Measurements from ENCODE around the gene PERCC1.
"Not testable (repeated sequence)": the region's sequence is repeated elsewhere in the genome, so short reads cannot be mapped to it uniquely, and the experiment has no call there.

PERCC1 gene

DNA sequence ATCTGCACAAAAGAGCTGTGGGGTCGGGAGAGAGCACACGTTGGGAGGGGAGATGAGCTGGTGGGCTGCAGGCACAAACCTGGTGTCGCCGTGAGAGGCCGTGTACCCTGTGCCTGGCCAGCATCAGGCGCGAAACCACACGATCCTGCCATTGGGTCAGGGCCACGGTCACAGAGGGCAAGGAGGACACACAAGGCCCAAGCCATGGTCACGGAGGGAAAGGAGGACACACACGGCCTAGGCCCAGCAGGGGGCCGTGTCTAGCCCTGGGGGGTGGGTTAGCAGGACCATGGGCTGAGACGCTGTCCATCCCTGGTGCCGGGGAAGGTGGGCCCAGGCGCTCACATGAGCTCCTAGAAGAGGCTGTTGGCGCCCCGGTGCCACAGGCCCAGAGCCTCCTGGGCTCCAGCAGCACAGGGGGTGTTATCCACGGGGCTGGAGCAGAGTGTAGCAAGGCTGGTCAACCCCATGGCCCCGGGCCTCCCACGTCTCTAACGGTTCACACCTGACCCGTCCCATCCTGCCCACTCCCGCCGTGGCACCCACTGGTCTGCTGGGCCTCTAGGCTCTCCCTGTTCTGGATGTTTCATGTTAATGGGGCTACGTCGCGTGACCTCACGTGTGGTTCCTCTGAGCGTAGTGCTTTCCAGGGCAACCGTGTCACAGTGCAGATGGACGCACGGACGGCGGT lies 21.0 kb downstream of the PERCC1 start:
- no peak for DNase-seq

DNA sequence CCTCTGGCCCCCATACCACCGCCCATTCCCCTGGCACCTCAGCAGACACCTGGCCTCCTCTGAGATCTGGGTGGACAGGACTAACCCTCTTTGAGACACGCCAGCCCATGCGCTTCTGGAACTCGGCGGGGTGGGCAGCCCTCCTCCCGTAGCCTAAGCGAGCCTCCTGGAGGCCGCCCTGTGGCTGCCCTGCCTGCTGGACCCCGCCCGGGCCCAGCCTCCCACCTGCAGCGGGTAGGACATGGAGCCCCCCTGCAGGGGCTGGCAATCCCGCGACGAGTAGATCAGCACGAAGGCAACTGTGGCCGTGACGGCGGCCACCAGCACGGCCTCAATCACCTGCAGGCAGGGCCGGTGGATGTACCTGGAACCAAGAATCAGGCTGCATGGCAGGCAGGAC lies 21.7 kb downstream of the PERCC1 start:
- no peak for DNase-seq

DNA sequence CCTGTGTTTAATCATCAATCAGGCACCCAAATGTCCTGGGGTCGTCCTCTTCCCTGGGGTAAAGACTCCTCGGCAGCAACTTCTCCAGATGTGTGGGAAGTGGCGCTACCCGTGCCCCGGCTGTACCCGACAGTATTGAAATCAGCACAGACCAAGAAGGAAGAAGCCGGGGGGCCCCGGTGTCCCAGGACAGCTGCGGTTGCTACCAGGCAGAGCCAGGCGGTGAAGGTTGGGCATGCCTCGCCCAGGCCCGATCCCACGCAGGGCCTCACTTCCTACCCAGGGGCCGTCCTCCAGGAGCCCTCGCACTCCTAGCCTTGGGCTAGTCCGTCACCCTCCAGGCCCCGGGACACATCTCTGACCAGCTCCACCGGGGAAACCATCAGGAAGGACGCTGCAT lies 22.4 kb downstream of the PERCC1 start:
- no peak for DNase-seq

- no peak for DNase-seq
Observed at GRCh38 chr16:1454561-1454960, 23.7 kb downstream of the PERCC1 start.

GRCh38 chr16:1455190-1456171 lies 24.6 kb downstream of the PERCC1 start:
- no peak for DNase-seq

DNA sequence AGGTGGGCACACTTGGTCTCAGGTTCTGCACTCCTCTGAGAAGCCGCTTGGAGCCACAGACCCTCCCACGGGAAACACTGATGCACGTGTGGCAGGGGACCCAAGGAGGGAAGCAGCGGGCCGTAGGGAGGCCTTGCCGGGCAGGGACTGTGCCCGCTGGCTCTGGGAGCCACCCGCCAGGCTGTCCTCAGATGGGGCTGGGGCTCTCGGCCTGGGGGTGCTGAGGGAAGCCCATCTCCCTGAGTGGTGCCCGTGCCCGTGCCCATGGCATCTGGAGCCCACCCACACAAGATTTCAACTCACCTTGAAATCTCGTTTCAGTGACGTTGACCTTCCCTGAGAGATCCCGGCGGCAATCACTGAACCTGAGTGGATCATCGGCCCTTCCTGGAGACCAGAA lies 26.1 kb downstream of the PERCC1 start:
- no peak for DNase-seq

DNA sequence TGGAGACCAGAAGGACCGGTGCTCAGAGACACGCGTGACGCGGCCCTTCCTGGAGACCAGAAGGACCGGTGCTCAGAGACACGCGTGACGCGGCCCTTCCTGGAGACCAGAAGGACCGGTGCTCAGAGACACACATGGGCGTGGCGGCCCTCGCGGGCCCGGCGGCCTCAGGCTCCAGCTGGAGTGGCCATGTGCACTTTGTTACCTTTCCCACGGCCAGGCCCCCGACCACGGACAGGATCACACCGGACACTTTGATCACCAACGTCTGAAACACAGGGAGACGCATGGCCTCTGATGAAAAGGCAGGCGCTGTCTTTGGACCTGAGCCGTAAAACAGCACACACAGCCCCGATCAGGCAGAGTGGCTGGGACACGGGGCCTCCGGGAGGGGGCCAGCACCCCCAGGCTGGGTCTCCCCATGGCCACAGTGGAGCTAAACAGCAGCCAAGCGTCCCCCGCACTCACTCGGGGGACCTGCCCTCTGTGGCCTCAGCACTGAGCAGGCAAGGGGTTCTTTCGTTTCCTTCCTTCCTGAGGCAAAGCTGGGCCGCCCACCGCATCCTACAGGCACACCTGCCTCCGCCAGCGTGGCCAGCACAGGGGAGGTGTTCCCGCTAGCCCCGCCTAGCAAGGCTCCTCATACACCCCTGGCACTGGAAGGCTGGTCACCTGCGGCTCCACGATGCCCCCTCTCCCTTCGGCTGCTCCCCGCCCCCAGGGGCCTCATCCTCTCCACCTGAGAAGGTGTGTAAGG lies 26.8 kb downstream of the PERCC1 start:
- DNase-seq: no peak

- DNase-seq: no peak
Observed at GRCh38 chr16:1458336-1458976, 27.6 kb downstream of the PERCC1 start.

- no peak for DNase-seq
Observed at GRCh38 chr16:1458977-1459341, 28.1 kb downstream of the PERCC1 start.

DNA sequence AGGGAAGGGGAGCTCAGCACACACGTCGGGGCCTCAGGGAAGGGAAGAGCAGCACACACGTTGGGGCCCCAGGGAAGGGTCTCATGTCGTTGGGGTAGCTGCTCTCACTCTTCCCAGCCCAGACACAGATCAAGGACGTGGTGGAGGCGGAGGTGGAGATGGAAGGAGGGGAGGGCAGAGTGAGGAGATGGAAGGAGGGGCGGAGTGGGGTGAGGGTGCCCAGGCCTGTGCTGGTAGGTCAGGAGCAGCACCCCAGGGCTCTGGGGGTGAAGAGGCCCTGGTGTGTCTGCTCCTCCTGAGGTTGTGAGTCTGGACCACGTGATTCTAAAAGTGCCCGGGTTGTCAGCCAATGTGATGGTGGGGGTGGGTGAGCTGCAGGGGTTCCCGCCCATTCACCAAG lies 29.1 kb downstream of the PERCC1 start:
- DNase-seq: no peak

GRCh38 chr16:1460602-1461138 lies 29.8 kb downstream of the PERCC1 start:
- DNase-seq: no peak

GRCh38 chr16:1461146-1461545 lies 30.3 kb downstream of the PERCC1 start:
- no peak for DNase-seq

- no peak for DNase-seq
Observed at GRCh38 chr16:1464196-1464893, 33.5 kb downstream of the PERCC1 start.

- no peak for DNase-seq
Observed at GRCh38 chr16:1464894-1465566, 34.2 kb downstream of the PERCC1 start.

DNA sequence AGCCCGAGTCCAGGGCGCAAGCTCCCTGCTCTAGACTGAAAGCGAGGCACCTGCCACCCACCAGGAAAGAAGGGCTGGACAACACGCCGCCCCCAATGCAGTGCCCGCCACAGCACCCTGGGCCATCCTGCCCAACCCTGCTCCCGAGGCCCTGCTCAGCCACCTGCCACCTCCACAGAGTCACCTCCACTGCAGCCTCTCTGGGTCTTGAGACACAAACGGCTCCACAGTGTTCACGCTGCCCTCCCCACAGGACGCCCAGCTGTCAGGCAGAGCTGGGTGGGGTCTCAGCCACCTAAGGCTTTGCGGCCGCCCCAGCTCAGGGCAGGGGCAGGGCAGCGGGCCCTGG lies 34.7 kb downstream of the PERCC1 start:
- no peak for DNase-seq

GRCh38 chr16:1466054-1466453 lies 35.2 kb downstream of the PERCC1 start:
- no peak for DNase-seq

DNA sequence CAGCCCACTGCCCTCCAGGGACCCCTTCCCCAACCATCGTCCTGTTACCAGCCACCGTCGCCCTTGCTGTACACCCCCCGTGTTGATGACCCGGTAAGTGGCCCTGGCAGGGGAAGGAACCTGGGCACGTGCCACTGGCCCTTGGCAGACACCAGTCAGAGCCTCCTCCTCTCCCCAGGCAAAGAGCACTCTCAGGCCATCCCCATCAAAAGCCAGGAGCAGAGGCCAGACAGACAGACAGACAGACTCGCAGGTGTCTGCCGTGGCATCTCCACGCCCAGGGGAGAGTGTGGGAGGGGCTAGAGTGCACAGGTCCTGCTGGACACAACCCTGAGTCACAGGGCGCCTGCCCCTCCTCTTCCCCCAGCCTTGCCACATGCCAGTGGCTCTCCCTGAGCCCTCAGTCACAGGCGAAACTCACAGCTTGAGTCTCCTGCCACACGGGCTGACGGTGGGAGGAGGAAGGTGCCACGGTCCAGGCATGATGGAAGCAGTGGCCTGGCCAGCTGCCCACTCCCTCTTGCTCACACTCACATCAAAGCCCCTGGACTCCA lies 36.2 kb downstream of the PERCC1 start:
- DNase-seq: no peak

DNA sequence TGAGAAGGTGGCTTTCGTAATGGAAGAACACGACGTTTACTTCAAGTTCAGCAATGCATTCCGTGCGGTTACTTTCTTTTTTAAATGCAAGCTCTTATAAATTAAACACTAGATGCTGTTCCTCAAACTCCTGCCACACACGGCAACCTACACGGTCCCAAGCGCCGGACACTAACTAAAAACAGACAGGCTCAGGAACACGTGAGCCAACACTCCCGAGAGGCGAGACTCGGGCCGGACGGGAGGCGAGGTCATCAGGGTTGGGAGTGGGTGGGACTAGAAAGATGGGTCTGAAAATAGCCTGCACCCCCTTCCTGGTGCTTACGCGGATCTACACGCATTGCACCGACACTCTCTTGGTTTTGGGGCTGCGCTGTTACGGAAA lies 37.5 kb downstream of the PERCC1 start:
- DNase-seq: no peak

- DNase-seq: not testable (repeated sequence)
Observed at GRCh38 chr16:1469141-1469540, 38.3 kb downstream of the PERCC1 start.

DNA sequence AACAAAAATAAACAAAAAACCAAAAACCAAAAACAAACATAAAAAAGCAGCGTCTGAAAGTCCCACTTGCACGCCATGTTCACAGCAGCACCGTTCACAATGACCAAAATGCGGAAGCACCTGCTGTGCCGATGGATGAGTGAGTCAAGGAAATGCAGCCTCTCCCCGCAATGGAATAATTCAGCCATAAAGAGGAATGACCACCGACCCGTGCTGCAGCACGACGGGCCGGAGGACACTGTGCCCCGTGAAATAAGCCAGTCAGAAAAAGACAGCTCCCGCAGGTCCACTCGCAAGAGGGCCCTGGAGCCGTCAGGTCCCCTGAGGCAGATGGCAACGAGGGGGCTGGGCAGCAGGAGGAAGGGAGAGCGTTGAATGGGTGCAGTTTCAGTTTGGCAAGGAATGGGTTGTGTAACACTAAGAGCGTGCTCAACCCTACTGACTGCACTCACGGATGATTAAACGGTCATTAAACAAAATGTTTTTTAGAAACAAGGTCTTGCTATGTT lies 38.9 kb downstream of the PERCC1 start:
- no peak for DNase-seq
